Measurements from ENCODE around the gene OCLN.
"Not testable (repeated sequence)": the region's sequence is repeated elsewhere in the genome, so short reads cannot be mapped to it uniquely, and the experiment has no call there.

GRCh38 chr5:69455428-69455988, 37.1 kb upstream of the OCLN start:
- TF ChIP-seq POLR2AphosphoS5 (IDR thresholded peaks at IDR 0.05; ENCODE audit: low read depth); CTCF (conservative IDR thresholded peaks at IDR 0.05; ENCODE audit: low read depth in 2 of 2); ETS1 (IDR thresholded peaks at IDR 0.05); CREB1 (CRISPR knock-in tag; IDR thresholded peaks at IDR 0.05; ENCODE audit: low read depth); EZH2 (IDR thresholded peaks at IDR 0.05; ENCODE audit: low read depth, unreplicated experiment); REST (IDR thresholded peaks at IDR 0.05; ENCODE audit: unreplicated experiment): not testable (repeated sequence)

Measured in GM23338 (cell line).